Adipocyte (in vitro differentiated cells): ENCODE measurements around the gene PCSK5.

ENCODE experiments used
- DNase-seq: peaks from one replicate; pipeline ENCODE4 v3.0.0-alpha.2; 2015; ENCODE audit warnings: low read depth
- H3K27me3 ChIP-seq: replicated peaks from 2 replicates; pipeline ENCODE4 v1.7.0; 2013; ENCODE audit warnings: mild to moderate bottlenecking, low read length, moderate library complexity; ENCODE audit not compliant: control insufficient read depth, insufficient read depth
- H3K36me3 ChIP-seq: 2 replicates; pipeline ENCODE4 v1.7.0; 2013; ENCODE audit warnings: low read length, mild to moderate bottlenecking, moderate library complexity; ENCODE audit not compliant: control insufficient read depth, insufficient read depth, severe bottlenecking
- H3K4me1 ChIP-seq: 2 replicates; pipeline ENCODE4 v1.7.0; 2013; ENCODE audit warnings: mild to moderate bottlenecking, low read length, moderate library complexity; ENCODE audit not compliant: control insufficient read depth, insufficient read depth
- H3K4me3 ChIP-seq: 2 replicates; pipeline ENCODE4 v1.7.0; 2013; ENCODE audit warnings: mild to moderate bottlenecking, low read length, moderate library complexity
- H3K9ac ChIP-seq: 2 replicates; pipeline ENCODE4 v1.7.0; 2013; ENCODE audit warnings: mild to moderate bottlenecking, low read length, moderate library complexity
- H3K9me3 ChIP-seq: 2 replicates; pipeline ENCODE4 v1.7.0; 2013; ENCODE audit warnings: mild to moderate bottlenecking, low read length, moderate library complexity; ENCODE audit not compliant: control insufficient read depth

The PCSK5 gene

DNA sequence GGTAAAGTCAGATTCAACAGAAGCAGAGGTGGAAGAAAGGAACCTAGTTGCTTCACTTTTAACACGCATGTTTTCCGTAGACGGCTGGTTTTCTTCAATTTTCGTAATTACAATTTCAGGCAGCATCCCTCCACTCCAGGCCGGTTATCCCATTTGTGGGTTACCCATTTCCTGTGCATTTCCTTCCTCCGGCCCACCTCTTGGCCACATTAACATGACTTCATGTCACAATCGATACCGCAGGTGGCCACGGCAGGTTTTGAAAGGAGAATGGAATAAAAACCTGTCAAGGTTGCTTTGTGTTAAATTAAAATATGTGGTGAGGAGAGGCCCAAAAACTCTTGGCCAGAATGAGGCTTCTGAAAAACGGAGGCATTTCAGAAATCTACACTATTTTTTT, 130.2 kb downstream of the PCSK5 start:
- Histone ChIP-seq H3K4me3 (no peak overlapping the region), H3K27me3 (no peaks in the 10 kb centered on the region), H3K36me3 (peaks cover 12% of the 10 kb centered on the region), H3K4me1 (no peaks in the 10 kb centered on the region), H3K9ac (no peak overlapping the region), H3K9me3 (no peaks in the 10 kb centered on the region)
- no peak for DNase-seq

DNA sequence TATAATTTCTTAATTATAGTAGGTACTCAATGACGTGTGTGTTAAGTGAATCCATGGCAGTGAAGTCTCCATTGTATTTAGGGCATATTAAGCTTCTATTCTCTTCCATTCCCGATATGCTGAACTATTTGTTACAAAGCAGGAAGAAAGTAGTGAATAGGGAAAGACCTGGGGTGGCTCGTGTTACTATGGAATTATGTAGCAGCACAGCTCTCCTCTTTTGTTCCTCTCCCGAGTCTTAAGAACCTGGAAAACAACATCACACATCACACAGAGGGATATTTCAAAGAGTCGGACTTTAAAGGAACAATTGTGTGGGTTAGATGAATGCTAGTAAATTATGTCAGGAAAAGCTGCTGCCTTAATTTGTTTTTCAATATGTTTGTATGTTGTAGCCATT, 131.8 kb downstream of the PCSK5 start:
- Histone ChIP-seq H3K36me3 (peaks cover 21% of the 10 kb centered on the region), H3K9ac (no peak overlapping the region), H3K9me3 (no peaks in the 10 kb centered on the region), H3K4me3 (no peak overlapping the region), H3K4me1 (no peaks in the 10 kb centered on the region), H3K27me3 (no peaks in the 10 kb centered on the region)
- DNase-seq = no peak

GRCh38 chr9:76023715-76024195, 133.3 kb downstream of the PCSK5 start:
- H3K27me3 ChIP-seq = no peaks in the 10 kb centered on the region
- H3K4me1 ChIP-seq = no peaks in the 10 kb centered on the region
- H3K36me3 ChIP-seq = peaks cover 35% of the 10 kb centered on the region
- H3K4me3 ChIP-seq = no peak overlapping the region
- DNase-seq = no peak
- no peak overlapping the region for H3K9ac ChIP-seq
- no peaks in the 10 kb centered on the region for H3K9me3 ChIP-seq

GRCh38 chr9:76025286-76025685, 134.8 kb downstream of the PCSK5 start:
- Histone ChIP-seq H3K4me3 (no peak overlapping the region), H3K9me3 (no peaks in the 10 kb centered on the region), H3K9ac (no peak overlapping the region), H3K27me3 (no peaks in the 10 kb centered on the region), H3K36me3 (peaks cover 49% of the 10 kb centered on the region), H3K4me1 (no peaks in the 10 kb centered on the region)
- DNase-seq = no peak

GRCh38 chr9:76026796-76027195, 136.3 kb downstream of the PCSK5 start:
- Histone ChIP-seq H3K9me3 (no peaks in the 10 kb centered on the region), H3K4me1 (no peaks in the 10 kb centered on the region), H3K9ac (no peak overlapping the region), H3K36me3 (peaks cover 58% of the 10 kb centered on the region), H3K4me3 (no peak overlapping the region), H3K27me3 (no peaks in the 10 kb centered on the region)
- DNase-seq = no peak

- no peaks in the 10 kb centered on the region for H3K4me1 ChIP-seq
- peaks cover 58% of the 10 kb centered on the region for H3K36me3 ChIP-seq
- no peak for DNase-seq
- no peaks in the 10 kb centered on the region for H3K9me3 ChIP-seq
- H3K4me3 ChIP-seq = no peak overlapping the region
- H3K9ac ChIP-seq = no peak overlapping the region
- no peaks in the 10 kb centered on the region for H3K27me3 ChIP-seq
Measured at GRCh38 chr9:76027416-76027815, 136.9 kb downstream of the PCSK5 start.

DNA sequence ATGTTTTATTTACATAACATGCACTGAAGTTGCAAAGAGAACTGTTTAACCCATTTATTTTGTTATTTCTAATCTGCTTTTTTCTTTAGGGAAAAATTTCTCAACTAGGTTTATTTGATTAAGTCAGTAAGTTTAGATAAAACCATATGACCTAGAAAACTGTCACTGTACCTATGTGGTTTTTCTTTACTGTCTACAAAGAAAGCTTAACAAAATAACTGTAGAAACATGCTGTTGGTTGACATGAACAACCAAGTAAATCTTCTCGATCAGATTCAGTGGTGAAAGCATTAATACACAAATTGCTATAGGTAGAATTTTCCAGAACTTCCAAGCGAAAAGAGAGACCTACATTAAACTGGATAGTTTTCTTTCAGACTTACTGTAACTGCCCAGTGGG, 137.4 kb downstream of the PCSK5 start:
- no peak overlapping the region for H3K9ac ChIP-seq
- H3K4me1 ChIP-seq = no peaks in the 10 kb centered on the region
- H3K4me3 ChIP-seq = no peak overlapping the region
- no peaks in the 10 kb centered on the region for H3K27me3 ChIP-seq
- H3K36me3 ChIP-seq = peaks cover 59% of the 10 kb centered on the region
- no peak for DNase-seq
- no peaks in the 10 kb centered on the region for H3K9me3 ChIP-seq

GRCh38 chr9:76032038-76032796, 141.7 kb downstream of the PCSK5 start:
- DNase-seq = peak; percentile 14
- Histone ChIP-seq H3K4me3 (no peak overlapping the region), H3K9me3 (no peaks in the 10 kb centered on the region), H3K4me1 (no peaks in the 10 kb centered on the region), H3K27me3 (no peaks in the 10 kb centered on the region), H3K9ac (no peak overlapping the region), H3K36me3 (peaks cover 72% of the 10 kb centered on the region)

DNA sequence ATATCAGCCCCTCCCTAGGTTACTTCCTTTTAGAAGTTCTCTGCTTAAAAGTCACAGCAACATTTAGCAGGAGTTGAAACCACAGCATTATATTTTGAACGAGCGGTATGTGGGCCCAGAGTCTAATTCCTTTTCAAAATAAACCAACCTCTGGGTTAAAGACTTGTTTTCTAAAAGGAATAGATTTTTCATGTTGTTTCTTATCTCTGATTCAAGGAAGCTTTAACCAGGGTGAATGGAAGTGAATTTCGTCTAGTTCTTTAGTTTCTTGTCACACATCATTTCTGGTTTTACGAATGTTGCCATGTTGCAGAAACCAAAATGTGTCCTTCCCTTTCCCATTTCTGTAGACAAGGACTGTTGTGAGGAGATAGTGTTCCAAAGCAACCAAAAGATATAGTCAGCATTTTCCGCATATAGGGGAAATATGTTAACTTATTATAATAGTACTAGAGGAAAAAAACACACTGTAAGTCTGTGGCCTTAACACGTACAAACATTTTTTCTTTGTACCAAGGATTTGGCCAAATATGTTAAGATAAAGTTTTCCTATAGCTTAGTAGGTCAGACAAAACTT, 142.4 kb downstream of the PCSK5 start:
- DNase-seq = peak; percentile 11
- Histone ChIP-seq H3K4me1 (no peaks in the 10 kb centered on the region), H3K27me3 (no peaks in the 10 kb centered on the region), H3K9me3 (no peaks in the 10 kb centered on the region), H3K4me3 (no peak overlapping the region), H3K9ac (no peak overlapping the region), H3K36me3 (peaks cover 72% of the 10 kb centered on the region)

DNA sequence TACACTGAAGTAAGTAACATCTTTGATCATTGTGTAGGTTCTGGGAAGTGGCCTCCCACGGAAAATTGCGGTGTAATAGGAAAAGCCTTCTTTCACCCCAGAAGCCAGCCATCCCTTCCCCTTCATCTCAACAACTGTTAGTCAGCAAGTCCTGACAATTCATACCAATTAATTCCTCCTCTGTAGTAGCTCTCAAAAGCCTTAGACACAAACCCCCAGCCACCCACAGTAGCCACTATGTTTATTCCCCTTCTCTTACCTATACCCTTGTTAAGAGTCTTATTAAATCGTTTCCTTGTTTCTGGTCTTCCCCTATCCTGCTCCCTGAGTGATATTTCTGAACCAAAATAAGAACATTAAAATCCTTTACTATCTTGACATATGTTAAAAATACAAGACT, 143.6 kb downstream of the PCSK5 start:
- Histone ChIP-seq H3K27me3 (no peaks in the 10 kb centered on the region), H3K9me3 (no peaks in the 10 kb centered on the region), H3K36me3 (peaks cover 65% of the 10 kb centered on the region), H3K9ac (no peak overlapping the region), H3K4me3 (no peak overlapping the region), H3K4me1 (no peaks in the 10 kb centered on the region)
- DNase-seq = no peak

DNA sequence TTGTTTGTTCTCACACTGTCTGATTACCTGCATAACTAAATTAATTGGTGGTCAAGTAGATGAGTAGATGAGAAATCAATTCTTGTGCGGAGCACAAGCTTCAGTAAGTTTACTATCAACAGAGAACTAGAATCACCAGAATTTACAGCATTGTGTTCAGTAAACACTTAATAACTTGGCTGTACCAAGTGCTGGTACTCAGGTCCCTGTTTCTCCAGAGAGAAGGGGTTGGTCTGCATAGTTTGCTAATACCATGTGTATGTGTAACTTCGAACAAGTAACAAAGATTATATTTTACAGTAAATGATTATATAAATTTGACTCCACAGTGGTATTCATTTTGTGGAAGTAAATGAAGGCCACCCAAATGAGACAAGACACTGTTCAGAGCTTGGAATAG, 146.3 kb downstream of the PCSK5 start:
- Histone ChIP-seq H3K9ac (no peak overlapping the region), H3K4me1 (no peaks in the 10 kb centered on the region), H3K27me3 (no peaks in the 10 kb centered on the region), H3K9me3 (no peaks in the 10 kb centered on the region), H3K4me3 (no peak overlapping the region), H3K36me3 (peaks cover 45% of the 10 kb centered on the region)
- no peak for DNase-seq
